ENCODE data around the gene ZCCHC14.
"Not testable (repeated sequence)": the region's sequence is repeated elsewhere in the genome, so short reads cannot be mapped to it uniquely, and the experiment has no call there.

Gene ZCCHC14

DNA sequence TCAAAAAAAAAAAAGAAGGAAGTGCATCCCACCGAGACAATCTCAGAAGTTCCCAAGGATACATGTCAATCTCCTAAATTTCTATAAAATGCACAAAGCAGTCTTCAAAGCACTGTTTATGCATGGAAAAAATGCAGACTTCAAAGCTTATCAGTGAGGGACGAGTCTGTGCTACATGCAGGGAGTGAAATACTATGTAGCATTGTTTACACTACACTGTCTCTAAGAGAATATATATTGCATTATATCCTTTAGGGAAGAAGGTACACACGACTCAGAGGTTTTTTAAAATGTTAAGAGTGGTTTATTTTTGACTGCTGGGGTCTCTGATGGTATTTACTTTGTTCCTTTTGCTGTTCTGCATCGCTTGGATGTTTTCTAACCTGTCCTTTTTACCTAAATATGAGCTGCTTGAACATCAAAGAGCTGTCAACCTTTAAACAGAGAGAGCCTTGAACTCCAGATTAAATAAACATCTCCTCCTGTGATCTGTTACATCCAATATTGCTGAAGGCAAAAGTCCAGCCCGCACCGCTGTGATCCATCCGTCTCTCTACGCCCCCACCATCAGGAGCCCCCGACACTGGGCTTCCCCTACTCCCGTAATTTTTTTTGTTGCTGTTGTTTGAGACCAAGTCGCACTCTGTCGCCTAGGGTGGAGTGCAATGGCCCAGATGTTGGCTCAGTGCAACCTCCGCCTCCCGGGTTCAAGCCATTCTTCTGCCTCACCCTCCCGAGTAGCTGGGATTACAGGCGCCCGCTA lies 110.6 kb downstream of the ZCCHC14 start:
- no peak for DNase-seq (ENCODE audit: low read depth)

DNA sequence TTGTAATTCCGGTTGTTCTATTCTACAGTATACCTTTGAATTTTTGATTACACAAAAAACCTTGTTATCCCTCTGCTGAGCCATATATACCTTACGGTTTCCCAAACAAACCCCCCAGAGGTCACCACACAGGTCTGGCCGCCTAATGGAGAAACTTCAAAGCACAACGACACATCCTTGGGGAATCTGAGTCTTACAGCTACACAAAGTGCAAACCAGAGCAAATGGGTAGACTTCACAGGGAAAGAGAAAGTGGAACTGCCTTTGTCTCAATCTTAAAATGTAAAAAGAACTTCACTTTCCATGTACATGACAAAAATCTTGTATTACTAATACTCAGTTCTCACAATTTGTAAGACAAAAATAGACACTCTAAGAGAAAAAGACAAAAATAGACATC lies 111.9 kb downstream of the ZCCHC14 start:
- peak; percentile 22 for DNase-seq (ENCODE audit: low read depth)

DNA sequence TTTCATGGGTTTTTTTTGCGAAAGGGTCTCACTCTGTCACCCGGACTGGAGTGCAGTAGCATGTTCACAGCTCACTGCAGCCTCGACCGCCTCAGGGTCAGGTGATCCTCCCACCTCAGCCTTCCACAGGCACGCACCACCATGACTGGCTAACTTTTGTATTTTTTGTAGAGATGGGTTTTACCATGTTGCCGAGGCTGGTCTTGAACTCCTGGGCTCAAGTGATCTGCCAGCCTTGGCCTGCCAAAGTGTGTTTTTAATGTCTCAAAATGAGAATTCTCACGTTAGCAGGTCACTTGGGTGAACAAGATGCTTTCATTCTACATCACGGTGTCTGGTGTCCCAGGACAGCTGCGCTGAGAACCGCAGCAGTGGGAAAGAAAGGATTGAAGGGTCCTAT lies 112.4 kb downstream of the ZCCHC14 start:
- no peak for DNase-seq (ENCODE audit: low read depth)

DNA sequence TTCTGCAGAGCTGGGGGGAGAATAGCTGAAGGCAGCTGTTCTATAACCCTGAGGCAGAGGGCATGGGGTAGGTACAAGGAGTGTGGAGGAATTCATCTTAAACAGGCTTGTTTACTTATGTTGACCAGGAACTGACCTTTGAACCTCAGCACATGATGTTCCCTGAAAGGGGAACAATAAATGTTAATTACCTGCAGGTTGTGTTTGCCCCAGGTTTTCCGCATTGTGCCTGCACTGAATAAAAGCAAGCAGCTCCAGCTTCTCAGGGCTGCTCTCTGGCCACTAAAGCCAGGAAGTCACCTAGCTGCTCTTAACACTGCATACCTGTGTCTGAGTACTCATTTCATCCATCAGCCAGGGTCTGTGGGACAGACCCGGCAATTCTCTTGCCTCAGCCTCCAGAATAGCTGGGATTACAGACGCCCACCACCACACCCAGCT lies 113.5 kb downstream of the ZCCHC14 start:
- not testable (repeated sequence) for DNase-seq (ENCODE audit: low read depth)

DNA sequence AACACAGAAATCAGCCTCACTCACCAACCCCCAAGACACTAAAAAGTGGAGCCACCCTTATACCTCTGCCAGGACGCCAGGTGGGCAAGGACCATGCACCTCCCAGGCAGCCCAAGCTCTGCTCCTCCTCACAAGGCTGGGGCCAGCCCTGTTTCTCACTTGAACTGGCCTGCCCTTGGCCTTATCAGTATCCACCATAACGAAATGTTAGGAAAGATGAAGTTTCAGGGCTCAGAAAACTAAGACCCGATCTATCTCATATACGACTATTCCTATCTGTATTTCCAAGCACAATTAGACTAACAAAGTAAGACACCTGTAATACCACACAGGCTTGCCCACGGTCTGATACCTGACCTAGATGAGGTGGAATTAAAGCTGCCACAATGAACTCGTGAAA lies 116.2 kb downstream of the ZCCHC14 start:
- no peak for DNase-seq (ENCODE audit: low read depth)

- DNase-seq (ENCODE audit: low read depth): peak; percentile 55
Measured at GRCh38 chr16:87375426-87376135, 117.2 kb downstream of the ZCCHC14 start.

DNA sequence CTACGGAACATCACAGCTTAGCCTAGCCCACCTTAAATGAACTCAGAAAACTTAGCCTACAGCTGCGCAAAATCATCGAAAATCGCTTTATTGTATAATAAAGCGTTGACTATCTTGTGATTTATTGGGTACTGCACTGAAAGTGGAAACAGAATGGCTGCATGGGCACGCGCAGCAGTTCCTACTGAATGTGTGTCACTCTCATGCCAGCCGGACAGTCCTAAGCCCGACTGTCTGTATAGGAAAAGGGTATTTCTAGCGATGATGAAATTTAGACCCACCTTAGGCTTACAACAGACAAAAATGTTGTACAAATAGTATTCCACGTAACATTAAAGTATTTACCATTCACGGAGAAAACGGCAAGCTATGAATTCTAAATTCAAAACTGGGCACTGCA lies 118.5 kb downstream of the ZCCHC14 start:
- no peak for DNase-seq (ENCODE audit: low read depth)

- DNase-seq (ENCODE audit: low read depth): no peak
Measured at GRCh38 chr16:87372305-87372704, 120.5 kb downstream of the ZCCHC14 start.

- no peak for DNase-seq (ENCODE audit: low read depth)
Measured at GRCh38 chr16:87371261-87371866, 121.5 kb downstream of the ZCCHC14 start.

DNA sequence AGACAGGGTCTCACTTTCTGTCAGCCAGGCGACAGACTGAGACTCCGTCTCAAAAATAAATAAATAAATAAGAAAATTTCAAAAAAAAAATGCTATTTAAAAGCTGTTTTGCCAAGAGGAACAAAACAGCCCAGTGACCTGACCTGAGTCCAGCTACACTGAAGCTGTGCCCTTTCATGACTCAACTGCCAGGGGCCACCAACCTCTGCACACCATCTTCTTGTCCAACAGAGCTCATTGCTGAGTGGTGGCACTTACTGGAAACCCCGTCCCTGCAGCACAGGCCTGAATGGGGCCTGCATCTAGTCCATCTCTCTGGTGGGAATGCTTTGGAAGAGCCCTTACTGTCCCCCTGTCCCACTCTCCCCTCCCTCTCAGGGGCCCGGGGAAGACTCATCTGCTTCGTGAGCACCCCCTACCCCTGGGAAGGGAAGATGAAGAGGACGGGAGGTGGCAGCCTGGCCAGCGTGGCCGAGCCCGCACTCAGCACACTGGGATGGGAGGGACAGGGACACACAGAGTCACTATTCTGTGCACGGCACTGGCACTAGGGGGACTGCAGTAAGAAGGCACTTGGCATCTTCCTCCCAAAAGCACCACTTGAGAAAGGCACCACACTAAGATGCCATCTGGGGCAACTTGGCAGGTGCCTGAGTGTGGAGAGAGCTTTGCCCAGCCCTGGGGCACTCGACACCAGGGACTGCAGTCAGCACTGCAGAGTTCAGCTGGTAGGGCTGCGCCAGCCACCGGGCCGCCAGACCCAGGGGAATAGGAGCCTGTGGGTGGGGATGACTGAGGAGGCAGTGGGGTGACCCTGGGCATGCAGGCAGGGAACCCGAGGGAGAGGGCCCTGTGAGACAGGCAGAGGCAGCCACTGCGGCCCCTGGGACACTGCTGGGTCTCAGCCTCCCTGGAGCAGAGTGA lies 122.8 kb downstream of the ZCCHC14 start:
- no peak for DNase-seq (ENCODE audit: low read depth)

GRCh38 chr16:87369117-87369765 lies 123.6 kb downstream of the ZCCHC14 start:
- no peak for DNase-seq (ENCODE audit: low read depth)

DNA sequence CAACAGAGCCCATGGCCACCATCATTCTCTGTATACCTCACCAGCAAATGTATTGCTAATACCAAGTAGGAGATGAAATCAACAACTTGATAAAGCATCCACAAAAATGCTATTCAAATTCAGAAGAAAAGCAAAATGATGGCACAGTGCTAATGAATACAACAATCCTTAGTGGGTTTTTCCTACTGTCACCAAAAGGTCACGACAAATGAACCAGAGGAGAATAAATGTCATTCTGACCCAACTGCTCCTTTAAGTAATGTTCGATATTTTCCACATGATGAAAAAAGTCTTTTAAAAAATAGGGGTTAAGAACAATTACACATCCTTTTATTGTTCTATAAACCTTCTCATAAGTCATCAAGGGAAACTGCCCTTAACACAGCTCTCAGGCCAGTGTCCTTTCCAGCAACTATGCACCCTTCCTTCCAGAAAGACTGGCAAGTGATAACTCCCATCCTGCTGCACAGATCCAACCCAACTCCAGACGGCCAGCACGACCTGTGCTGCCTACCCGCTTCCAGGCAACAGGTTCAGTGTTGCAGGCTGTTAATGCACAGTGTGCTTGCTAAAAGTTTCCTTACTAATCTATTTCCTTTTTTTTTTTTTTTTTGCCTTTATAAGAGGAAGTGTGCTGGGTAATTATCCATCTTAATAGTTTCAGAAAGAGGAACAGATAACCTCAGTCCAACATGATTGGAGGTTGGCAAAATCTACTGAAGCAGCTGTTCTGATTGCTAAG lies 124.6 kb downstream of the ZCCHC14 start:
- no peak for DNase-seq (ENCODE audit: low read depth)

DNA sequence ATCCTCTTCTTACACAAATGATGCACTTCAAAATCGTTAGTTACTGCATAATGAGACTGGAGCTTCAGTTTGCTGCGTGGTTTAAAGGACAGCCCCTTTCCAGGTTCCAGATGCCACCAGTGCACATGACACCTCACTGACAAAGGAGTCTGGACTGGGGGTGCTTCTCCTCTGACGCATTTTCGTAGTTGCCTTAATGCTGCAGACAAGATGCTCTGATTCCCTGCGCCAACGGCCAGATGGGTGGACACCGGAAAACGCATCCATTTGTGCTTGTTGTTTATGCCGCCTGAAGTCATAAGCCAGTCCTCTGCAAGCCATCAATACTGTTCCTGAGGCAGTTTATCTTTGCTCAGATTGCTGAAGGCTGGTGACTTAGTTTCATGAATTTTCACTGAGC lies 125.3 kb downstream of the ZCCHC14 start:
- no peak for DNase-seq (ENCODE audit: low read depth)

- no peak for DNase-seq (ENCODE audit: low read depth)
Measured at GRCh38 chr16:87366930-87367329, 125.9 kb downstream of the ZCCHC14 start.

GRCh38 chr16:87366288-87366687 lies 126.5 kb downstream of the ZCCHC14 start:
- no peak for DNase-seq (ENCODE audit: low read depth)

- no peak for DNase-seq (ENCODE audit: low read depth)
Measured at GRCh38 chr16:87365021-87365713, 127.7 kb downstream of the ZCCHC14 start.

DNA sequence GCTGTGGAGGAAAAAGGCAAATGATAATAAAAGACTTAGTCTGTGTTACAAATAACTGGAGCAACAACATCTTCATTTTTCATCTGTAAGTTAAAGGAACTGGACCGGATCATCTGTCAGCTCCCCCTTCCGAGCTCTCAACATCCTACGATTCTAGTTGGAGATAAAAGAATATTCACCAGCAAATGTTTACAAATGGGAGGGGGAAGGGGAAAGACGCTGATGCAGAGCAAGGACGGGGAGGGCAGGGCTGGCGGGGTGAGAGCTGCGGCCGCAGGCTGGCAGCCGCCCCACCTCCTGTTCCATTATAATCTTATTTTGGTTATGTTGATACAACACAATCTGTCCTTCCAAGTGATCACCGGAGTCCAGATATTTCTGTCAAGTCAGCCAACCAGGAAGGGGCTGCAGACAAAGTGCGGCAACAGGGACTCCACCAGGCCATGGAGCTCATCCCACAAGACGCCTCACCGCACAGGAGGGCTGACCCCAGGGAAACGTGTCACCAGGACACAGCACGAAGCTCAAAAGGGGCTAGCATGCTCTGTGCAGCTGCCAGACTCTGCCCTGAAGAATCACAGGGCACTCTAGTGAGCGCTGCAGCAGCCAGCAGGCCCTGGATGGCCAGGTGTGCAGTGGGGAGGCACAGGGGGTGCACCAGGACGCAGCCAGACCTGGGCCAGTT lies 128.9 kb downstream of the ZCCHC14 start:
- DNase-seq (ENCODE audit: low read depth): peak; percentile 34

- DNase-seq (ENCODE audit: low read depth): not testable (repeated sequence)
Measured at GRCh38 chr16:87362828-87363559, 129.8 kb downstream of the ZCCHC14 start.
